SU-DHL-6 (cell line): ENCODE results near the gene TRMT1.

Experiments
- CTCF ChIP-seq: fragments of 200-600 bp; sonication (generic); IDR thresholded peaks from one replicate; pipeline ENCODE4 v1.5.1; 2017; ENCODE audit warnings: antibody characterized with exemption, mild to moderate bottlenecking, low read length, moderate library complexity; ENCODE audit not compliant: insufficient read depth, poor library complexity, severe bottlenecking
- EZH2phosphoT487 ChIP-seq: fragments of 200-600 bp; sonication (generic), shearing (Covaris generic); conservative IDR thresholded peaks from 2 replicates; pipeline ENCODE4 v1.6.1; 2018; ENCODE audit warnings: mild to moderate bottlenecking, antibody characterized with exemption, low read length, moderate library complexity, mixed read lengths

- TF ChIP-seq CTCF, result no peak
- no peak for TF ChIP-seq EZH2phosphoT487
These were observed 12.0 kb upstream of the TRMT1 start for GRCh38 chr19:13128583-13128982.
